ENCODE data around the gene ZNF280B. TPM values are rescaled to one million over a fixed set of nuclear protein-coding genes. Genes with fewer than 3 reads are reported as not detected.

The ZNF280B gene, protein sequence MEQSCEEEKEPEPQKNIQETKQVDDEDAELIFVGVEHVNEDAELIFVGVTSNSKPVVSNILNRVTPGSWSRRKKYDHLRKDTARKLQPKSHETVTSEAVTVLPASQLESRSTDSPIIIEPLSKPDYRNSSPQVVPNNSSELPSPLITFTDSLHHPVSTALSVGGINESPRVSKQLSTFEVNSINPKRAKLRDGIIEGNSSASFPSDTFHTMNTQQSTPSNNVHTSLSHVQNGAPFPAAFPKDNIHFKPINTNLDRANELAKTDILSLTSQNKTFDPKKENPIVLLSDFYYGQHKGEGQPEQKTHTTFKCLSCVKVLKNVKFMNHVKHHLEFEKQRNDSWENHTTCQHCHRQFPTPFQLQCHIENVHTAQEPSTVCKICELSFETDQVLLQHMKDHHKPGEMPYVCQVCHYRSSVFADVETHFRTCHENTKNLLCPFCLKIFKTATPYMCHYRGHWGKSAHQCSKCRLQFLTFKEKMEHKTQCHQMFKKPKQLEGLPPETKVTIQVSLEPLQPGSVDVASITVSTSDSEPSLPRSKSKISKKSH
- 1.1 and 1.5 TPM in 2 replicates for total RNA-seq

DNA sequence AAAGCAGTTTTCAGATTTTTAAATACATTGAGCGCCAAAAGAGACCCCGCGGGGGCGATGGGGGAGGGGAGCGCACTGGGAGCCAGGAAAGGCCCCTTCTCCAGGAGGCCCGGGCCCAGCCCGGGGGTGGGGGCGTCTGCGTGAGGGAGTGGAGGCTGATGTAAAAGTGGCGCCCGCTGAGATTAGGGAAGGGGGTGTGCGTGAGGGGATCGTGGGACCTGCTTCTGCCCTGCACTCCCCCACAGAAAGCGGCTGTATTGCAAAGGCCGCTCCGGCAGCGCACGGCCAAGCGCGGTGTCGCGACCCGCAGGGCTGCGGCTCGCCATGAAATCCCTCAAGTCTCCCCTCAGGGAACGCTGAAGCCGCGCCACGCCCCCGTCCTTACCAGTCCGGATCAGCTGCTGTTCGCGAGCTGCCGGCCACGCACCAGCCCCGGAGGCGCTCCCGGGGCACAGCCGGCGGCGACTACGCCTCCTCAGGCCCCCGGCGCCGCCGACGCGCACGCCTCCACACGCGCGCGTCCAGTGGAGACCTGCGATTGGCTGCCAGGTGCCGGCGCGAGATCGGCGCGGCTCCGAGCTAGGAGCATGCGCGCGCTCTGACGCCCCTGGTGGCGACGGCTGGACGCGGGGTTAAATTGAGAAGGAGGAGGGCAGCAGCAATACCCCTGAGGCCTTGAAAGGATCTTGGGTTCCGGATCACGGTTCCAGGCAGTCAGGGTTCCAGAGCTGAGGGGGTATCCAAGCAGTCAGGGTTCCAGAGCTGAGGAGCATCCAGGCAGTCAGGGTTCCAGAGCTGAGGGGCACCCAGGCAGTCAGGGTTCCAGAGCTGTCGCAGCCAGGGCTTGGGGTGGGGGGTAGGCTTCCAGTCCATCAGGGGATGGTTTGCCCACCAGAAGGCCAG, at the start of gene ZNF280B:
Gene ZNF280B (minus strand): TSS at position 469 of the 903 bp plus-strand sequence. CDS start 19,344 bp downstream, outside the sequence.
- Histone ChIP-seq H3K4me3 (ENCODE audit: insufficient read depth, low read length) (peak within 1 kb of the TSS; percentile 79), H4K20me1 (ENCODE audit: insufficient read depth, low read length) (no peaks in the 10 kb centered on the region), H3K36me3 (ENCODE audit: insufficient read depth, low read length) (no peaks in the 10 kb centered on the region), H3K4me1 (ENCODE audit: insufficient read depth, low read length) (peaks cover 4% of the 10 kb centered on the region), H3K27me3 (ENCODE audit: insufficient read depth, low read length) (peaks cover 4% of the 10 kb centered on the region), H3K79me2 (ENCODE audit: insufficient read depth, low read length) (no peaks in the 10 kb centered on the region), H3K27ac (ENCODE audit: low read depth, low read length) (peak within 1 kb of the TSS; percentile 33), H2AFZ (ENCODE audit: low read length) (peak within 1 kb of the TSS; percentile 88), H3K9me3 (ENCODE audit: low read depth, low read length) (no peaks in the 10 kb centered on the region), H3K4me2 (ENCODE audit: insufficient read depth, low read length) (peak within 1 kb of the TSS; percentile 87)
- DNase-seq (ENCODE audit: insufficient read length, low spot score, missing footprints) = peak; percentile 95
- TF ChIP-seq, protein P1, sequence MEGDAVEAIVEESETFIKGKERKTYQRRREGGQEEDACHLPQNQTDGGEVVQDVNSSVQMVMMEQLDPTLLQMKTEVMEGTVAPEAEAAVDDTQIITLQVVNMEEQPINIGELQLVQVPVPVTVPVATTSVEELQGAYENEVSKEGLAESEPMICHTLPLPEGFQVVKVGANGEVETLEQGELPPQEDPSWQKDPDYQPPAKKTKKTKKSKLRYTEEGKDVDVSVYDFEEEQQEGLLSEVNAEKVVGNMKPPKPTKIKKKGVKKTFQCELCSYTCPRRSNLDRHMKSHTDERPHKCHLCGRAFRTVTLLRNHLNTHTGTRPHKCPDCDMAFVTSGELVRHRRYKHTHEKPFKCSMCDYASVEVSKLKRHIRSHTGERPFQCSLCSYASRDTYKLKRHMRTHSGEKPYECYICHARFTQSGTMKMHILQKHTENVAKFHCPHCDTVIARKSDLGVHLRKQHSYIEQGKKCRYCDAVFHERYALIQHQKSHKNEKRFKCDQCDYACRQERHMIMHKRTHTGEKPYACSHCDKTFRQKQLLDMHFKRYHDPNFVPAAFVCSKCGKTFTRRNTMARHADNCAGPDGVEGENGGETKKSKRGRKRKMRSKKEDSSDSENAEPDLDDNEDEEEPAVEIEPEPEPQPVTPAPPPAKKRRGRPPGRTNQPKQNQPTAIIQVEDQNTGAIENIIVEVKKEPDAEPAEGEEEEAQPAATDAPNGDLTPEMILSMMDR (IDR thresholded peaks at IDR 0.05; ENCODE audit: extremely low read depth, low read depth, low read length) = peak; percentile 60

DNA sequence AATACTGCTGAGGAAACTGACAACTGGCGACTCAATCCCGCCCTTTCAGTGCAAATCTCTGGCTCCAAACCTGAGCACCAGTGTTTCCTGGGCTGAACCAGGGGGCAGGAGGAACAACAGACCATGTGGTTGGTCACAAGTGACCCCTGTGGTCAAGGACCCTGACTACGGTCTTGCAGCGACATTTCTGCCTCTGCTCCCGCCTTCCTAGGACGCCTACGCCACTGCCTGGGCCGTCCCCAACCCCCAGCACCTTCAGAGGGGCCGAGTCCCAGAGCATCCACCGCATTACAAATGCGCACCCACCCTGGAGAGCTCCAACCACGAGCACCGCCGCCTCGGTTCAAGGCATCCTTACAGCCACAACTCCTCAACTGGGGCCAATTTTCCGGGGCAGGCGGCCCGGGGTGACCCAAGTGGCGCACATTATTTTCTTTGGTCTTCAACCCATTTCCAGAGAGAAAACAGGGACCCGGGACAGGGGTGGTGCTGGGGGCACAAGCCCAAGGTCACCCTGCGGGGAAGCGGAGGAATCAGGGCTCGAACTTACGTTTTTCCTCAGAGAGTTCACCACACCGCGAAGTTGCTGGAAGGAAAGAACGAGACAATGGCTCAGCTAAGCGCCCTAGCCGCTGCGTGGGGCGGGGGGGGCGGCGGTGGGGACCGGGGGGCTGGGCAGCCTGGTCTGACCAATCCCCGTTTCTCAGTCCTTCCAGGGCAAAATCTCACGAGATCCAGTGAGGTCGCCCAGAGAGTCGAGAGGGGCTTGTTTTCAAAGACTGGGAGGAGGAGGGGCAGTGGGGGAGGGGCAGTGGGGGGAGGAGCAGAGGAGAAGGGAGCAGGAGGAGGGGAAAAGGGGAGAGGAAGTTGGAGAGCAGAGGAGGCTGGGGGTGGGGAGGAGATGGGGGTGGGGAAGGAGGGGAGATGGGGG, 48.7 kb upstream of the ZNF280B start:
- Histone ChIP-seq H4K20me1 (ENCODE audit: insufficient read depth, low read length) (no peaks in the 10 kb centered on the region), H3K4me2 (ENCODE audit: insufficient read depth, low read length) (no peak overlapping the region), H3K79me2 (ENCODE audit: insufficient read depth, low read length) (no peaks in the 10 kb centered on the region), H3K4me1 (ENCODE audit: insufficient read depth, low read length) (no peaks in the 10 kb centered on the region), H3K36me3 (ENCODE audit: insufficient read depth, low read length) (no peaks in the 10 kb centered on the region), H3K9me3 (ENCODE audit: low read depth, low read length) (no peaks in the 10 kb centered on the region), H3K27me3 (ENCODE audit: insufficient read depth, low read length) (no peaks in the 10 kb centered on the region), H3K27ac (ENCODE audit: low read depth, low read length) (no peak overlapping the region), H2AFZ (ENCODE audit: low read length) (no peak overlapping the region), H3K4me3 (ENCODE audit: insufficient read depth, low read length) (no peak overlapping the region)
- TF ChIP-seq, protein P1 (IDR thresholded peaks at IDR 0.05; ENCODE audit: extremely low read depth, low read depth, low read length) = no peak
- DNase-seq (ENCODE audit: insufficient read length, low spot score, missing footprints) = peak; percentile 61

DNA sequence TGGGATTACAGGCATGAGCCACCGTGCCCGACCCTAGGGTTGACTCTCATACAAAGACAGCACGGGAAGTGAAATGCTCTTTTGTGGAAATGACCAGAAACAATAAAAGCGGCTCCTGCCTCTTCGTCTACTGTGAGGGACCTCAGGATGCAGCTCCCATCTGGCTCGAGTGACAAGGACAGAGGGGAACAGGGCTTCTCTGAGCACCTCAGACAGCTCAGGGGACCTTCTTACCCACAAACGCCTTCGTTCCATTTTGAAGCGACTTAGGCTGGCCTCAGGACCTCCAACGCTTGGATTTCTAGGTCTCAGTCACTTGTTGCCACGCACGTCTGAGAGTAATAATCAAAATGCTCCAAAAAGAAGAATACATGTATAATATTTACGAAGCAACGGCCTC, 48.0 kb upstream of the ZNF280B start:
- Histone ChIP-seq H3K27me3 (ENCODE audit: insufficient read depth, low read length) (no peaks in the 10 kb centered on the region), H3K4me1 (ENCODE audit: insufficient read depth, low read length) (no peaks in the 10 kb centered on the region), H3K79me2 (ENCODE audit: insufficient read depth, low read length) (no peaks in the 10 kb centered on the region), H3K36me3 (ENCODE audit: insufficient read depth, low read length) (no peaks in the 10 kb centered on the region), H3K4me2 (ENCODE audit: insufficient read depth, low read length) (no peak overlapping the region), H3K9me3 (ENCODE audit: low read depth, low read length) (no peaks in the 10 kb centered on the region), H3K27ac (ENCODE audit: low read depth, low read length) (no peak overlapping the region), H4K20me1 (ENCODE audit: insufficient read depth, low read length) (no peaks in the 10 kb centered on the region), H2AFZ (ENCODE audit: low read length) (no peak overlapping the region), H3K4me3 (ENCODE audit: insufficient read depth, low read length) (no peak overlapping the region)
- peak; percentile 66 for DNase-seq (ENCODE audit: insufficient read length, low spot score, missing footprints)
- TF ChIP-seq, protein P1 (IDR thresholded peaks at IDR 0.05; ENCODE audit: extremely low read depth, low read depth, low read length) = no peak
